HG03060 (cell line): ENCODE measurements around the gene VSIG10L.

ENCODE experiments used
- ATAC-seq: cut with Tn5 transposase; IDR thresholded peaks from one replicate; pipeline ENCODE4 v1.9.1; 2021; ENCODE audit warnings: low read depth, moderate number of reproducible peaks; ENCODE audit not compliant: unreplicated experiment

The VSIG10L gene

DNA sequence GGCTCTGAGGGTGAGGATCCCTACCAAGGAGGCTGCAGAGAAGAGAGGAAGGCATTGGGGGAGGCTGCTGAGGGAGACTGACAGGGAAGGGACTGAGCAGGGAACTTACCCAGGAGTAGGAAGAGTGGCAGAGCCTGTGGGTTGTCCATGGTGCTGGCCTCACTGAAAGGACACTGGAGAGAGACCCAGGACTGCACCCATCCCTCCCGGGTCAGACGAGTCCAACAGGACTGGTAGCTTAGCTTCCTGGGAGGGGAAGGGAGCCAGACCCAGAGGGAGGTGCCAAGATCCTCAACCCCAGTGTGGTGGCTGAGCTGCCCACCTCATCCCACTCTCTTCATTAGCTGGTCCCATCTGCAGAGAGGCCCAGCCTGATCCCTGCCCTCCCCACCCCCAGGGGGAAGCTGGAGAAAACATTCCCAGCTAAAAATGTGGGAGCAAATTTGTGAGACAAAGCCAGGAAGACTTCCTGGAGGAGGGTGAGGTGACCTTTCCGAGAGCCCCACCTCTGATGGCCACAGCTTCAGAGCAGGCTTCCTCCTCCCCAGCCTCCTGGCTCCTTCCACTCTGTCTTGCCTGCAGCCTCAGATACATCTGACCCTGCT lies at the start of gene VSIG10L:
VSIG10L (minus strand) TSS at position 164 of the 605 bp plus-strand sequence; CDS start at position 149, 15 bp downstream.
- no peak for ATAC-seq

DNA sequence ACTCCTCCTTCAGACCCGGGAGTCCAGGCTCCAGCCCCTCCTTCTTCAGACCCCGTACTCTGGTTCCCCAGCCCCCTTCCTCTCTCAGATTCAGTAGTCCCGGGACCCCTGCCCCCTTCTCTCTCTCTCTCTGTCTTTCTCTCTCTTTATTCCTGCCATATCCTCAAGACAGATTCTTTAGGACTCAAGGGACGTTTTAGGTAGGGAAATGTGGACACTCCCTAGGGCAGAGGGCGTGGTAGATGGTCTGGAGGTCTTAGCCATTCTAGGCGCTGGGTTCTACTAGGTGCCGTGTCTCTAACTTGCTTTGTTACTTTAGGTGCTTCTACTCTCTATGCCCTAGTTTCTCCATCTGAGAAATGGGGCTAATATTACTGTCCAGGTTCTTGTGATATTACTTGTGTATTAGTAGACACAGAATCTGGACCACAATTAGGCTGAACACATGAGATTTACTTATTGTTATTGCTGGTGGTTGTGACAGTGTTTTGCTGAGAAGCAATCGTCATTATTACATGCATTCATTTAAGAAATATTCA lies 49.2 kb upstream of the VSIG10L start:
- no peak for ATAC-seq

DNA sequence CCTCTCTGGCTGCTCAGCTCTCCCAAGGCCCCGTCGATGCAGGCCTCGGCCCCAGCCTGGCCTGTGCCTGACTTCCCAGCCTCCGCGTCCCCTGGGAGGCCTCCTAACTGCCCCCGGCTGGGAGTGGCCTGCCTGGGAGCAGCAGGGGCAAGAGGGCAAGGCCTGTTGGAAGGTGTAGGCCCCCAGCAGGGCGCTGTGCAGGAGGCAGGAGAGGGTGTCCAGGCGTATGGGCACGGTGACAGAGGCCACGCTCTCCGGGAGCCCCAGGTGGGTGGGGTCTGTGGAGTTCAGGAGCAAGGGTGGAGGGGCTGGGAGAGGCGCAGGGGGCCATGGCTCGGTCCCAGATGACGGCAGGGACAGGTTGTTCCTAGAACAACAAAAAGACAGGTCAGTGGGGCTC lies 47.2 kb upstream of the VSIG10L start:
- ATAC-seq, result no peak

DNA sequence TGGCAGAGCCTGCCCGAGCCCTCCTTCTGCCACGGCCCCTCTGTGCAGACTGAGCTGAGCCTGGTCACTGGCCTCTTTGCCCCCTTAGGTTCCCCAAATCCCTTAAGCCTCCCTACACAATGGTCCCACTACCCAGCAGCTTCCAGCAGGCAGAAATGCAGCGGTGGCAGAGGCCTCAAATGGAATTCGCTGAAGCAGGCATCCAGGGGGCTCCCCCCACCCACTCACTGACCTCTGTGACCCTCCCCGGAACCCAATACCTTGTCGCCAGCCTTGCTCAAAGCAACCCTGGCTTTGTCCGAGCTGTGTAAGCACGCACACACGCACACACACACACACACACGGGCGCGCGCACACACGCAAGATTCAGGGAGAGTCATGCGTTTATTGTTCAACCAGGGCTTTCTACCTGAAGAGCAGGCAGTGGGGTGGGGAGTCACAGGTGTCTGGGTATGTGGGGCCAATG lies 46.0 kb upstream of the VSIG10L start, which contains the start of gene LIM2:
LIM2 (minus strand) TSS at position 51 of the 466 bp plus-strand sequence. CDS start 531 bp downstream, outside the sequence.
- ATAC-seq, result no peak

DNA sequence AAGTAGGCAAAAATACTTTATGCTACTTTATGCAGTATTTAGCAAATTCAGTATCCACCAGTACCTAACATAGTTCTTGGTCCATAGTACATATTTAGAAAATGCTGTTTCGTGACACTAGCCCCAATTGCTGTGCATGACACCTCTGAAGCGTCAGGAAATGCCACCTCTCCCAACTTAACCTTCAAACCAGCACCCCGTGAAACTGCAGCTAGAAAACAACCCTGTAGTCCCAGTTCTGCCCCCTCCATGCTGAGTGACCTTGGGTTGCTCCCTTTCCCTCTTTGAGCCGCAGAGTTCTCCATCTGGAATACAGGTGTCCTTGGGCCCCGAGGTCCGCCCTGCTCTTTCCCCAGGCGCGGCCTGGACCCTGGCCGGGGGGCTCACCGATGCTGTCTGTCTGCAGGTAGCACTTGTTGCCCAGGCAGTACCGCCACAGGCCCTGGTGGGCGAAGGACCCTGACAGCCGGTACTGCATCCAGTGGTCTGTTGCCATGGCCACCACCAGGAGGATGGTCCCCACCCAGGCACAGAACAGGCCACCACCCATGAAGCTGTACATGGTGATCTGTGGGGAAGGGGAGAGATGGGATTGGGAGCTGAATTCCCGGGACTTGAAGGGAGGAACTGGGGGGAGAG lies 45.1 kb upstream of the VSIG10L start:
- ATAC-seq, result no peak

DNA sequence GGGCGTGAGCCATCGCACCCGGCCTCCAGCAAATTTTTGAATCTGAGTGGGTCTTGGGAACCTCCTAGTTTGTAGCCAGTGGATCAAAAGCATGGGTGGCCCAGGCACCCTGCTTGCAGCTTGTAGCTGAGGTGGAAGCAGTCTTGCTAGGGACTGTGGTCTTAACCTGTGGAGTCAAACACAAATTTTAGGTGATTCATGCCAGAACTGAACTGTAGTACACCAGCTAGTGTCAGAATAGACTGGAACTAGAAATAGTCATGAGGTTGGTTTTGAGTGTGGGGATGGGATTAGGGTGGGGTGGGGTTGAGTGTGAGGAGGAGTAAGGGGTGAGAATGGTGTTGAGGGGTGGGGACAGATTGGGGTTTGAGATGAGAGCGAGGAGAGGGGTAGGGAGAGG lies 40.1 kb upstream of the VSIG10L start:
- no peak for ATAC-seq

DNA sequence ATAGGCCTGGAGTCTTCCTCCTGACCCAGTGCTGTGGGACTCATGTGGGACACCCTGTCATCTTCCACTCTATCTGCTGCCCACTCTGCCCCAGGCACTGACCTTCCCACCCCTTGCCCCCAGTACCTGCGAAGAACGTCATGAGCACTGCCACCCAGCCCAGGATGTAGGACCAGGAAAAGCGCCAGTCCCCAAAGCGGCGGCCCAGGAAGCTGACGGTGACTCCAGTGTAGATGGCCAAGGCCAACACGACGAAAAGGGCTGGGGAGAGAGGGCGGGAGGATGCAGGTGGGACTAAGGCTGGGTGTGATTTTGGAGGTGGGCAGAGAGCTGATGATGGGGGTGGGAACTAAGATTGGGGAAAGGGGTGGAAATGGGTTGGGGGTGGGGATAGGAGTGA lies 38.4 kb upstream of the VSIG10L start:
- no peak for ATAC-seq

DNA sequence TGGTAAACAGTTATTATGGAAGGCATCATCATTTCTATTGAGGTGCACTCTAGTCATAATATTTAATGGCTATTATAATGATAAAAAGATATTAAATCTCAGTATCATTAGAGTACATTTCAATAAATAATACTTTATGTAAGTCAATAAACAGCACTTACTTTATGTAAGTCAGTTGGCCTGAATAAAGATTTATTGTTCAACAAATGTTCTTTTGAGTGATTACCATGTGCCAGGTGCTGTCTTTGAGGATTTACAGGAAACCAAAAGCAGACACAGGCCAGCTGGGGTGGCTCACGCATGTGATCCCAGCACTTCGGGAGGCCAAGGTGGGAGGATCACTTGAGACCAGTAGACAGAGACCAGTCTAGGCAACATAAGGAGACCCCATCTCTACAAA lies 35.5 kb upstream of the VSIG10L start:
- no peak for ATAC-seq

DNA sequence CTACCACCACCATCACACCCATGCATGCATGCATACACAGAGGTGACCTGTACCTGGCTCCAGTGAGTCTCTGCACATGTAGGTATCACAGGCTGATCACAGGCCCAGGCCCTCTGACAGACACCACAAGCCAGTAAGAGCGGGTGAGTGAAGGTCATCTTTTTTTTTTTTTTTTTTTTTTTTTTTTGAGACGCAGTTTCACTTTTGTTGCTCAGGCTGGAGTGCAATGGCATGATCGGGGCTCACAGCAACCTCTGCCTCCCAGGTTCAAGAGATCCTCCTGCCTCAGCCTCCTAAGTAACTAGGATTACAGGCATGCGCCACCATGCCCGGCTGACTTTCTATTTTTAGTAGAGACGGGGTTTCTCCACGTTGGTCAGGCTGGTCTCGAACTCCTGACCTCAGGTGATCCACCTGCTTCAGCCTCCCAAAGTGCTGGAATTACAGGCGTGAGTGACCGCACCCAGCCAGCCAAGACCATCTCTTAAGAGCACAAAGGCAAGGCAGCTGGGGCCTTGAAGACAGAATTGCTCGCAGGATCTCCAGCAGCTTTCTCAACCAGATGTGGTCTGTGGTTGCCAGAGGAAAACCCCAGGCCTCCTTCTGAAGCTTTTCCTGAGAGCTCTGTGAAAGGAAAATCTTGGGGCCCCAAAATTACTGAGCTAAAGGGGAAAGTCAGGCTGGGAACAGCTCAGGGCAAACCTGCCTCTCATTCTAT lies 33.7 kb upstream of the VSIG10L start:
- no peak for ATAC-seq

DNA sequence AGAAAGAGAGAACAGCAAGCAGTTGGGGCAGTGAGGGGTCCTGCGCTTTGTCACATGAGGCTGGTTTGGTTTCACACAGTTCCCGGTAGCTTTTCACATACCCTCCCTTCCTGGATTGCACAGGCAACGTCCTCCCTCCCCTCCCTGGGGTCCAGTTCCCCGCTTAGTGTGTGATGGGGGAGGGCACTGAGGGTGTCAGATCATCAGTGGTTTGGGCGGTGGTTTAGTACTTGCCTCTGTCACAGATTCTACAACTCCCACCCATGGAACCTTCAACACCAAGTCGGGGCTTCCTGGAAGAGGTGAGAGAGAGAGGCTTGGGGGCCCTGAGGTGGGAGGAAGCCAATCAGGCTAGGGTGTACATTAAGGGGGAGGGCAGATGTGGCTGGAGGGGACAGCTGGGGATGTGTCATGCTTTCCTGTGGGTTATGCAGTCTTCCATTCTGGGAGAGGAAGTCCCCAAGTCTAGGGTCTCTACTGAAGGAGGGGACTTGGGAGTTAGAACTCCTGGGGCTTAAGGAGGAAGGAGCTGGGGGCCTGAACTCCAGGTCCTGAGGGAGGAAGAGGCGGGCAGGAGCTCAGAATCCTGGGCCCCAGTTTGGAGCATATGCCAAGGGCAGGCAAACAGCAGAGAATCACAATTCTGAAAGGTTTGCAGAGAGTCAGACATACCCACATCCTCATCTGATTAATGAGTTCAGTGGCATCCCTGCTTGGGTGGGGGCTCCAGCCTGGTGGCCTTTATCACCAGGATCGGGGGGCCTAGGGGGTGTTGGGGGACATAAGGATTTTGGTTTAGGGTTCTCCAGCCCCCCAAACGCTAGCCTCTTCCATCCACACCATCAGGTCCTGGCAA lies 30.9 kb upstream of the VSIG10L start, which contains the start of gene NKG7:
NKG7 (minus strand) TSS at position 6 of the 856 bp plus-strand sequence. CDS start 119 bp downstream, outside the sequence.
- no peak for ATAC-seq

DNA sequence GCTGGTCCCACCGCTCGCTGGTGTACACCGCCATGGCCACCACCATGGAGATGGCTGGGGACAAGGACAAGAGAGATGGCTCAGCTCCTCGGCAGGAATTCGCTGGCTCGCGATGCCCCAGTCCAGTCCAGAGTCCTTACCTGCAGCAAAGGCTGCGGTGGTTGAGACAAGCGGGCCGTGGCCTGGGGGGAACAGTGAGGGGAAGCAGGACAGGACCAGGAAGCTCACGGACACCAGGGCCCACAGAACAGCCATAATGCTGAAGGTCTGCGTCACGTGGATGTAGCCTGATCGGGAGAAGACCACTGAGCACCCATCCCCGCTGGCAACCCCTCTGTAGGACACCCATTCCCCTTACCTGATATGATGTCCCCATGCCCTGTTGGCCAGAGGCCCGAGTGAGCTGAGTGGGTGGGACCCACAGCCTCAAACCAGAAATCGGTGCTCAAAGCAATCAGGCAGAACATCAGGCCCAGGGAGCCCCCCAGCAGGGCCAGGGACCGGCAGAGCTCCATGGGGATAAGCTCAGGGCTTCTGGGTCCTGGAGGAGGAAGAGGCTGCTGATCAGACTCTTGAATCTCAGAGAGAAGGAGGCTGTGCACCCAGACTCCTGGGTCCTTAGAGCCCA lies 30.2 kb upstream of the VSIG10L start:
- no peak for ATAC-seq

DNA sequence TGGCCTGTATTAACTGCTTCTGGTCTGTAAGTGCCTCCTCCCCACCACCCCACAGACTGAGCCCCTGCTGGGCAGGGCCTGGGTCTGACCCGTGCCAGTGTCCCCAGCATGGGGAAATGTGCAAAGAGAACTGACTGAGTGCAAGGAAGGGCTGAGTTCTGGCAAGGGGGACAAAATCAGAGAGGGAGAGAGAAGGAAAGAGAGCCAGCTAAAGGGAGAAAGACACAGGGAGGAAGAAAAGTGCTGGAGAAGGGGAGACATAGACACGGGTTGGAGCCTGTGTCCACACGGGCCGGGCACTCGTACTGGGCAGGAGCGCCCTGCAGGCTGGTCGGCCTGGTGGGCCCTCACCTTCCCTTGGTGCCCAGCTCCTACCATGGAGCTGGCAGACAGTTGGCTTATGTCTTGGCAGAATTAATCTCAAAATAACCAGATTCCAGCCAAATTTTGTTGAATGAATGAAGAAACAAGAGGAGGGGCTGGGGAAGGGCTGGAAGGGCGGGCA lies 29.3 kb upstream of the VSIG10L start:
- ATAC-seq, result no peak

DNA sequence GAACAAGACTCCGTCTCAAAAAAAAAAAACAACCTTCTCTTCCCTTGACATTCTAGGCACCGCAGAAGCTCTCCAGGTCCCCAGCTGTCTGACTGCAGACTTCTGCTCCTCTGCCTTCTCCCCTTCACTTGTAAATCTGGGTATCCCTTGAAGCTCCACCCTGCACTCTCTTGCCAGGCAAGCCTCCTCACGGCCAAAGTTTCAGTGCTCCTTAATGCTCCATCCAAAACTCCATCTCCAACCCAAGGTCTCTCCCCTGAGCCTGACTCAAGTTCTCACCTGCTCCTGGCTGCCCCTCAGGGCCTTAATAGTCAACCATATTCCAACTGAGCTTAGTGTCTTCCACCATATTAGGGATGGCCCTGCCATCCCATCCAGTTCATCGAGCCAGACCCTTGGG lies 28.3 kb upstream of the VSIG10L start:
- ATAC-seq, result no peak

DNA sequence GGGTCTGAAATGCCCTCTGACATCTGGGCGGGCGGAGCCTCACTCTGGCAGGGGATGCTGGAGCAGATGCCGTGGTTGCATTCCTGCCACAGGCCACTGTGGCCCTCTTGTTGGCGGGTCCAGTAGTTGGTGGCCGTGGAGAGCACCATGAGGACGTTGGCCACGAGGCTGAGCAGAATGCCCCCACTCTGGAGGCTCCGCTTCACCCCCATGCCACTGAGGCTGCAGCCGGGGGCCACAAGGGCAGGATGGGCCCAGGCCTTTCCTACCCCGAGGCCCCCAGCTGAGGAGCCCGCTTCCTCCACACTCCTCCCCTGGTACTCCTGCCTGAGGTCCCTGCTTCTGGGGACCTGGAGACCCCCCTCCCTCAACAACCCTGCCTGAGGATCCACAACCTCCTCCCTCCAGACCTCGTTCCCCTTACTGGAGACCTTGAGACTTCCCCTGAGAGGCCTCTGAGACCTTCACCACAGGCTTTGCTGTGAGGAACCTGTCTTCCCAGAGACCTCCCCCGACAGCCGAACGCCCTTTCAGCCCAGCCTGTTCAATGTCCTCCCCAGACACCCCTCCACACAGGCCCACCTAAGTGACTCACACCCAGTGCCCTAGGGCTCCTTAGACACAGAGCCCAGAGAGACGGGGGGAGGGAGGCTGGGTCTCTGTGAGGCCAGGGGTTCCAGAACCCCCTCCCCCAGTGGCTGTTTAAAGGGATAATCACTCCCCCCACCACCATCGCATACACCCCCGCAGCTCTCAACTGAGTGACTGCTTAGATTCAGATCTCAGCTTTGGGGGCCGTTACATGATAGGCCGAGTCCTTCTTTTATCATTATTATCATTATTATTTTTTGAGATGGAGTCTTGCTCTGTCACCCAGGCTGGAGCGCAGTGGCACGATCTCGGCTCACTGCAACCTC lies 26.7 kb upstream of the VSIG10L start, which contains the start of gene CLDND2:
CLDND2 (minus strand) TSS at position 638 of the 917 bp plus-strand sequence; CDS start at position 212, 426 bp downstream.
- no peak for ATAC-seq

DNA sequence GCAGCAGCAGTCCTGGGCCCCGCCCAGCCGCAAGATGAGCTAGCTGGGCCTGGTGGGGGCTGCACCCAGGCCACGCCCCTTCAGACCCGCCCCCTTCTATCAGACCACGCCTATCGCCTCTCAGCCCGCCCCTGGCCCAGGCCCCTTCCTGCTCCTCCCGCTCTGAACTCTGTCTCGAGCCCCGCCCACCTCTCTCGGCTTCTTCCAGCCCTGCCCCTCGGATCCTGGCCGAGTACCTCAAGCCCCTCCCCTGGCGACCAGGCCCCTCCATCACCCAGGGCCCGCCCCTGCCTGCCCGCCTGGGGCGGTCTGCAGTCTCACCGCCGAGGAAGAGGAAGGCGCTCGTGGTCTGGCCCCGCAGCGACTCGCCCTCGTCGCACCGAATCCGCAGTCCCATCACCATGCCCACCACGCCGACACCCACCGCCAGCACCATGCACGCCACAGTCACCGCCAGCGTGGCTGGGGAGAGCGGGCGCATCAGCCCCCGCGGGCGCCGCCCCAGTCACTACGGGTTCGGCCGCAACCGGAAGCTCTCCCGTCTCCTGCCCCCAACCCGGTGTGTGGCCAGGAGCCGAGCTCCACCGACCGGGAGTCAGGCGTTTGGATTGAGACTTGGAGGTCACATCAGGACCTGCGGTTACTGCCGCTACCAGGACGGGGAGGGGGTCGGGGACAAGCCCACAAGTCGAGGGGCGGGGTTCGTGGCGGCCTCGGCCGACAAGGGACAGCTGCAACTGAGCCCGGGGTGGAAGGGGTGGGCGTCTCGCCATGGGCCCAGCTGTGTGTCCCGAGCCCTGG lies 25.8 kb upstream of the VSIG10L start:
- peak; percentile 41 for ATAC-seq

DNA sequence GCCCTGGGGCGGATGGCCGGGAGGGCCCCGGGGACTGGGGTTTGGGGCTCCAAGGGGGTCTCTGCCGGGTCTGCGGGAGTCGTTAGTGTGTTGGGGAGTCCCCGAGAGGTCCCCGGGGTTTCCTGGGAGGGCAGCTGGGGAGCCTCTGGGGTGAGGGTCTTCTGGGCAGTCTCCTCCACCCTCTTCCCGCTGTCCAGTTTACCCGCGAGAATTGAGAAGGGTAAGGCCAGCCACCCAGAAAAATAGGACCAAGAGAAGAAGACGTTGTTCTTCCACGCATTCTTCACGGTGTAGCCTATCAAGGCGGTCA lies 25.3 kb upstream of the VSIG10L start:
- no peak for ATAC-seq

DNA sequence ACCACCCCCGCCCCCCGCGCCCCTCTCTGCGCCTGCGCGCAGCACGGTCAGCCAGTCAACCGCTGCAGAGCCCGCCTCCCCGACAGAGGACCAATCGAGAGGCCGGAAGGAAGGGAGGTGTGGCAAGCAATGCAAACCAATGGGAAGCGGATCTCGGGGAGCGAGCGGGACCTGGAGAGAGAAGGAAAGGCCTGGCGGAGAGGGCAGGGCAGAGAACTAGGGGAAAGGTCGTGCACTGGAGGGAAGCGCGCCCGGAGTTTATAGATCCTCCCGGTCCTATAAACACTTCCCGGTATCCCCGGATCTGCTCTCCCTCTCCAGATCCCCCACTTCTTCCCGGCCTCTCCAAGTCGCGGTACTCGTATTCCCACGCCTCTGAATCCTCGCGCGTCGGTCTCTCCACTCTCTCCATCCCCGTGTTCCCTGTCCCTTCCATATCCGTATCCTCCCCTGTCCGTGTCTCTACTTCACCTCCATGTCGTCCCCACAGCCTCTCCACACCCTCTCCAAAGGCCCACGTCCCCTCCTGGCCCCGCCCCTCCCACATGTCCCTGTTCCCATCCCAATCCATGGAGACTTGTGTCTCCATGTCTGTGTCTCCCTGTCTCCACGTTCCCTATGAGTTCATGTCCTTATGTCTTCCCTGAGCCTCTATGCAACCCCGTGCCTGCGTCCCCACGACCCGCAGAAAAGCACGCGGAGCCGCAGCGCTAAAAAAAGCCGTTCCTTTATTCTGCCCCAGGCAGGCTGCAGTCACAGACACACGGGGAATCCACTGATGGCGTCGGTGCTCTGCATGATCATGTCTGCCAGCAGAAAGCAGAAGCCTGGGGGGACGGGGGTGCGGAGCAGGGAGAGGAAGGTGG lies 24.7 kb upstream of the VSIG10L start:
- ATAC-seq, result peak; percentile 32
